HepG2 (cell line): ENCODE data around the gene HPS6. TPM values are rescaled to one million over a fixed set of nuclear protein-coding genes. Genes with fewer than 3 reads are reported as not detected.

ENCODE experiments used
- GABPB1 ChIP-seq: IDR thresholded peaks from 2 replicates; pipeline ENCODE4 v1.6.1; 2016; ENCODE audit warnings: mild to moderate bottlenecking, missing genetic modification reagents, moderate library complexity, missing compliant biosample characterization
- HHEX ChIP-seq: IDR thresholded peaks from 2 replicates; pipeline ENCODE4 v1.6.1; 2016; ENCODE audit warnings: control low read depth
- HNF4G ChIP-seq, 2 experiments: sonication (generic) in 1 of 2; formaldehyde crosslinking in 1 of 2; IDR thresholded peaks; 2 replicates each; pipeline versions ENCODE4 v1.4.0 to v1.6.1; 2011 to 2020; ENCODE audit warnings: borderline replicate concordance in 2 of 2, low read depth in 2 of 2, mild to moderate bottlenecking in 2 of 2, low read length in 1 of 2, missing genetic modification reagents in 1 of 2, moderate library complexity in 1 of 2
- MYNN ChIP-seq: sonication (generic); formaldehyde crosslinking; IDR thresholded peaks from 2 replicates; pipeline ENCODE4 v1.4.0; 2020; ENCODE audit warnings: mild to moderate bottlenecking, low read depth, missing genetic modification reagents
- NFYC ChIP-seq: IDR thresholded peaks from 2 replicates; pipeline ENCODE4 v1.6.1; 2016; ENCODE audit warnings: missing genetic modification reagents, missing compliant biosample characterization
- NR2F2 ChIP-seq: IDR thresholded peaks from 2 replicates; pipeline ENCODE4 v1.6.1; 2012; ENCODE audit warnings: low read depth, inconsistent platforms, borderline replicate concordance
- SAFB2 ChIP-seq: sonication (generic); formaldehyde crosslinking; IDR thresholded peaks from 2 replicates; pipeline ENCODE4 v1.5.1; 2020; ENCODE audit warnings: missing genetic modification reagents, low read depth, mild to moderate bottlenecking, borderline replicate concordance
- SIX1 ChIP-seq: sonication (generic); formaldehyde crosslinking; IDR thresholded peaks from 2 replicates; pipeline ENCODE4 v1.4.0; 2020; ENCODE audit warnings: missing genetic modification reagents, borderline replicate concordance
- SKI ChIP-seq: fragments of 450-650 bp; IDR thresholded peaks from one replicate; pipeline ENCODE4 v1.6.1; 2018; ENCODE audit warnings: mild to moderate bottlenecking; ENCODE audit not compliant: partially characterized antibody
- ZBTB21 ChIP-seq: sonication (generic); formaldehyde crosslinking; IDR thresholded peaks from 2 replicates; pipeline ENCODE4 v1.4.0; 2020; ENCODE audit warnings: missing genetic modification reagents
- ZBTB38 ChIP-seq: sonication (generic); formaldehyde crosslinking; IDR thresholded peaks from 2 replicates; pipeline ENCODE4 v1.5.1; 2020; ENCODE audit warnings: mild to moderate bottlenecking, missing genetic modification reagents
- ZC3H13 ChIP-seq: sonication (generic); formaldehyde crosslinking; IDR thresholded peaks from 2 replicates; pipeline ENCODE4 v1.8.1; 2023; ENCODE audit warnings: mild to moderate bottlenecking, missing genetic modification reagents, moderate library complexity
- ZNF382 ChIP-seq: sonication (generic); formaldehyde crosslinking; IDR thresholded peaks from 2 replicates; pipeline ENCODE4 v1.5.0; 2020; ENCODE audit warnings: missing genetic modification reagents, mild to moderate bottlenecking, borderline replicate concordance
- ZSCAN29 ChIP-seq: sonication (generic); formaldehyde crosslinking; conservative IDR thresholded peaks from 2 replicates; pipeline ENCODE4 v1.4.0; 2020; ENCODE audit warnings: mild to moderate bottlenecking, missing genetic modification reagents
- ZSCAN31 ChIP-seq: sonication (generic); formaldehyde crosslinking; IDR thresholded peaks from 2 replicates; pipeline ENCODE4 v1.5.0; 2020; ENCODE audit warnings: low read depth, mild to moderate bottlenecking, missing genetic modification reagents
- ZZZ3 ChIP-seq: sonication (generic); formaldehyde crosslinking; IDR thresholded peaks from 2 replicates; pipeline ENCODE4 v1.4.0; 2020; ENCODE audit warnings: missing genetic modification reagents, mild to moderate bottlenecking, borderline replicate concordance
- polyA plus RNA-seq, 8 experiments: library from polyadenylated mRNA; depleted of rRNA in 3 of 8; stranded (reverse) in 7 of 8; unstranded in 1 of 8; fragments of >200 nt; fragmentation: Illumina TruSeq in 4 of 8; extraction: Trizol in 4 of 8; gene quantifications; 2 replicates each; pipeline versions ENCODE4 v1.2.1 to v1.2.3, GENCODE V29; 2011 to 2016; ENCODE audit warnings: low read depth in 4 of 8, missing spikeins in 1 of 8, mixed read lengths in 1 of 8; ENCODE audit not compliant: insufficient read depth in 1 of 8
- total RNA-seq, 5 experiments: library from RNA; depleted of rRNA; stranded (reverse); fragments of >200 nt; fragmentation: Illumina TruSeq; extraction: Trizol; gene quantifications; 2 replicates each; pipeline ENCODE4 v1.2.3, GENCODE V29; 2016; ENCODE audit warnings: low read depth in 1 of 5
- TF ChIP-seq, protein P1 (sequence below): sonication (generic); formaldehyde crosslinking; IDR thresholded peaks from 2 replicates; pipeline ENCODE4 v1.5.1; 2020; ENCODE audit warnings: mild to moderate bottlenecking, missing genetic modification reagents
- TF ChIP-seq, protein P2 (sequence below): sonication (generic); formaldehyde crosslinking; IDR thresholded peaks from 2 replicates; pipeline ENCODE4 v1.4.0; 2020; ENCODE audit warnings: missing genetic modification reagents
- TF ChIP-seq, protein P3 (sequence below): IDR thresholded peaks from 2 replicates; pipeline ENCODE4 v1.6.1; 2016; ENCODE audit warnings: low read depth, borderline replicate concordance
- TF ChIP-seq, protein P4 (sequence below): sonication (generic); formaldehyde crosslinking; IDR thresholded peaks from 2 replicates; pipeline ENCODE4 v1.5.1; 2020; ENCODE audit warnings: missing genetic modification reagents, mild to moderate bottlenecking, borderline replicate concordance
- TF ChIP-seq, protein P5 (sequence below): sonication (generic); formaldehyde crosslinking; IDR thresholded peaks from 2 replicates; pipeline ENCODE4 v1.4.0; 2020; ENCODE audit warnings: mild to moderate bottlenecking, missing genetic modification reagents

HPS6 gene
- total and polyA plus RNA-seq, 2 of the 13 experiments (the other 11 are each of a cell fraction or from before 2014, with no cell fraction given) = 2.9 to 14.9 TPM

DNA sequence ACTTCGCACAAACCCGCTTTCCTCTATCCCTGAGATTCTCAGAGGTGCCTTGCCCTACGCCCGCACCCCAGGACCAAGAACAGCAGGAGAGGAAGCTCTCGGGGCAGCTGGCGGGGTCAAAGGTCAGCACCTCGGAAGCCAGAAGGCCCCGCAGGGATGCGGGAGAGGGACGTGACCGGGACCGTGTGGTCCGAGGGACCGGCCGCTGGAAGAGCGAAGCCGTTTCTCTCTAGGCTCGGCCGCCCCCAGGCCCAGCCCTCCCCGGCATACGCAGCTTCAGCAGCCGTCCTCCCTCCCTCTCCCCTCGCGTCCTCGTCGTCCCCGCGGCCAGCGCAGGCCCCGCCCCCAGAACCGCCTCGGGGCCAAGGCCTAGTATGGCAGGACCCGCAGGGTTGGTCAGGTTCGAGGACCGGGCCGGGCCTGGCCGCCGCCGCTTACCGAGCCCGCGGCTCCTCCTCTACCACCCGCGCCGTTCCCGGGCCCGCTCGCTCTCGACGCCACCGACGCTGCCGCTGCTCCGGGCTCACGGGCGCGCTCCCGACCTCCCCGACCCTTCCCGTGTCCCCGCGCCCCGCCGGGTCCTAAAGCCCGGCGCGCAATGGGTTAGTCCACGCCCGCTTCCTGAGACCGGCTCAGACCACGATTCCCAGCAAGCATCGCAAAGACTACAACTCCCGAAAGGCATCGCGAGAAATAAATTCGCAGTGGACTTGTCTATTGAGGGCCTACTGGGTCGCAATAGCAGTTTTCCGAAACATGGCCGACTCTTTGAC, 9.3 kb upstream of the HPS6 start, which contains the start of gene ARMH3 (continued):
- TF ChIP-seq, protein P1, sequence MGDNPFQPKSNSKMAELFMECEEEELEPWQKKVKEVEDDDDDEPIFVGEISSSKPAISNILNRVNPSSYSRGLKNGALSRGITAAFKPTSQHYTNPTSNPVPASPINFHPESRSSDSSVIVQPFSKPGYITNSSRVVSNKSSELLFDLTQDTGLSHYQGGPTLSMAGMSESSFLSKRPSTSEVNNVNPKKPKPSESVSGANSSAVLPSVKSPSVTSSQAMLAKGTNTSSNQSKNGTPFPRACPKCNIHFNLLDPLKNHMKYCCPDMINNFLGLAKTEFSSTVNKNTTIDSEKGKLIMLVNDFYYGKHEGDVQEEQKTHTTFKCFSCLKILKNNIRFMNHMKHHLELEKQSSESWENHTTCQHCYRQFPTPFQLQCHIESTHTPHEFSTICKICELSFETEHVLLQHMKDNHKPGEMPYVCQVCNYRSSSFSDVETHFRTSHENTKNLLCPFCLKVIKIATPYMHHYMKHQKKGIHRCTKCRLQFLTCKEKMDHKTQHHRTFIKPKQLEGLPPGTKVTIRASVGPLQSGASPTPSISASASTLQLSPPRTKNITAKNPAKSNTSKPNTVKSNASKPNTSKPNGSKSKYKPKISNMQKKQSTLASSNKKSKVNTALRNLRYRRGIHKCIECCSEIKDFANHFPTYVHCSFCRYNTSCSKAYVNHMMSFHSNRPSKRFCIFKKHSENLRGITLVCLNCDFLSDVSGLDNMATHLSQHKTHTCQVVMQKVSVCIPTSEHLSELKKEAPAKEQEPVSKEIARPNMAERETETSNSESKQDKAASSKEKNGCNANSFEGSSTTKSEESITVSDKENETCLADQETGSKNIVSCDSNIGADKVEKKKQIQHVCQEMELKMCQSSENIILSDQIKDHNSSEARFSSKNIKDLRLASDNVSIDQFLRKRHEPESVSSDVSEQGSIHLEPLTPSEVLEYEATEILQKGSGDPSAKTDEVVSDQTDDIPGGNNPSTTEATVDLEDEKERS (CRISPR knock-in tag) = 0 out of 2 replicates have a peak, but pooled peaks have one; percentile 42
- TF ChIP-seq SIX1 (CRISPR knock-in tag) (no peak), ZSCAN31 (peak; percentile 73), HHEX (CRISPR knock-in tag) (no peak), ZBTB38 (CRISPR knock-in tag) (peak; percentile 86), ZC3H13 (CRISPR knock-in tag) (peak; percentile 75; the same call in 1 of the 2 replicates), HNF4G (IDR thresholded peaks at IDR 0.05; ENCODE audit: borderline replicate concordance, low read depth, low read length) (0 out of 2 replicates have a peak, but pooled peaks have one; percentile 30), HNF4G (CRISPR knock-in tag; IDR thresholded peaks at IDR 0.05; ENCODE audit: borderline replicate concordance, low read depth) (peak; percentile 74; the same call in 1 of the 2 replicates), ZSCAN29 (peak; percentile 87), ZBTB21 (CRISPR knock-in tag) (no peak; the same call in 1 of the 2 replicates), MYNN (CRISPR knock-in tag) (no peak), GABPB1 (peak; percentile 90), ZNF382 (CRISPR knock-in tag) (no peak), SAFB2 (CRISPR knock-in tag) (no peak; the same call in 1 of the 2 replicates), NFYC (CRISPR knock-in tag) (no peak), SKI (peak; percentile 58), ZZZ3 (CRISPR knock-in tag) (peak; percentile 26; the same call in 1 of the 2 replicates), NR2F2 (no peak)
- TF ChIP-seq, protein P2, sequence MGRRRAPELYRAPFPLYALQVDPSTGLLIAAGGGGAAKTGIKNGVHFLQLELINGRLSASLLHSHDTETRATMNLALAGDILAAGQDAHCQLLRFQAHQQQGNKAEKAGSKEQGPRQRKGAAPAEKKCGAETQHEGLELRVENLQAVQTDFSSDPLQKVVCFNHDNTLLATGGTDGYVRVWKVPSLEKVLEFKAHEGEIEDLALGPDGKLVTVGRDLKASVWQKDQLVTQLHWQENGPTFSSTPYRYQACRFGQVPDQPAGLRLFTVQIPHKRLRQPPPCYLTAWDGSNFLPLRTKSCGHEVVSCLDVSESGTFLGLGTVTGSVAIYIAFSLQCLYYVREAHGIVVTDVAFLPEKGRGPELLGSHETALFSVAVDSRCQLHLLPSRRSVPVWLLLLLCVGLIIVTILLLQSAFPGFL (CRISPR knock-in tag) = no peak
- TF ChIP-seq, protein P3, sequence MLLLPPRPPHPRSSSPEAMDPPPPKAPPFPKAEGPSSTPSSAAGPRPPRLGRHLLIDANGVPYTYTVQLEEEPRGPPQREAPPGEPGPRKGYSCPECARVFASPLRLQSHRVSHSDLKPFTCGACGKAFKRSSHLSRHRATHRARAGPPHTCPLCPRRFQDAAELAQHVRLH (CRISPR knock-in tag) = peak; percentile 65; the same call in 1 of the 2 replicates
- TF ChIP-seq, protein P4, sequence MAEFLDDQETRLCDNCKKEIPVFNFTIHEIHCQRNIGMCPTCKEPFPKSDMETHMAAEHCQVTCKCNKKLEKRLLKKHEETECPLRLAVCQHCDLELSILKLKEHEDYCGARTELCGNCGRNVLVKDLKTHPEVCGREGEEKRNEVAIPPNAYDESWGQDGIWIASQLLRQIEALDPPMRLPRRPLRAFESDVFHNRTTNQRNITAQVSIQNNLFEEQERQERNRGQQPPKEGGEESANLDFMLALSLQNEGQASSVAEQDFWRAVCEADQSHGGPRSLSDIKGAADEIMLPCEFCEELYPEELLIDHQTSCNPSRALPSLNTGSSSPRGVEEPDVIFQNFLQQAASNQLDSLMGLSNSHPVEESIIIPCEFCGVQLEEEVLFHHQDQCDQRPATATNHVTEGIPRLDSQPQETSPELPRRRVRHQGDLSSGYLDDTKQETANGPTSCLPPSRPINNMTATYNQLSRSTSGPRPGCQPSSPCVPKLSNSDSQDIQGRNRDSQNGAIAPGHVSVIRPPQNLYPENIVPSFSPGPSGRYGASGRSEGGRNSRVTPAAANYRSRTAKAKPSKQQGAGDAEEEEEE (CRISPR knock-in tag) = no peak
- TF ChIP-seq, protein P5, sequence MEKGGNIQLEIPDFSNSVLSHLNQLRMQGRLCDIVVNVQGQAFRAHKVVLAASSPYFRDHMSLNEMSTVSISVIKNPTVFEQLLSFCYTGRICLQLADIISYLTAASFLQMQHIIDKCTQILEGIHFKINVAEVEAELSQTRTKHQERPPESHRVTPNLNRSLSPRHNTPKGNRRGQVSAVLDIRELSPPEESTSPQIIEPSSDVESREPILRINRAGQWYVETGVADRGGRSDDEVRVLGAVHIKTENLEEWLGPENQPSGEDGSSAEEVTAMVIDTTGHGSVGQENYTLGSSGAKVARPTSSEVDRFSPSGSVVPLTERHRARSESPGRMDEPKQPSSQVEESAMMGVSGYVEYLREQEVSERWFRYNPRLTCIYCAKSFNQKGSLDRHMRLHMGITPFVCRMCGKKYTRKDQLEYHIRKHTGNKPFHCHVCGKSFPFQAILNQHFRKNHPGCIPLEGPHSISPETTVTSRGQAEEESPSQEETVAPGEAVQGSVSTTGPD (CRISPR knock-in tag) = no peak
